Sigmoid colon (tissue), 4 donors: ENCODE measurements around the gene KLHL30.

Source experiments
- CTCF ChIP-seq, 4 experiments: fragments of 450-650 bp in 3 of 4; fragments of 200-600 bp in 1 of 4; IDR thresholded peaks; one replicate each; pipeline ENCODE4 v1.5.1; 2016 to 2019; ENCODE audit warnings: antibody characterized with exemption in 4 of 4, mild to moderate bottlenecking in 3 of 4, moderate library complexity in 2 of 4
- POLR2AphosphoS5 ChIP-seq, 4 donors: sonication (generic); formaldehyde crosslinking; IDR thresholded peaks; one replicate each; pipeline ENCODE4 v1.6.1; 2017; ENCODE audit warnings: antibody characterized with exemption in 4 of 4

GRCh38 chr2:238137885-238138284 is 583 bp upstream of the KLHL30 start:
- no peak for TF ChIP-seq CTCF (IDR thresholded peaks at IDR 0.05)
- no peak for TF ChIP-seq POLR2AphosphoS5 (IDR thresholded peaks at IDR 0.05)
